HG03175 (cell line): ENCODE results near the gene CHERP.

ENCODE experiments used
- ATAC-seq: cut with Tn5 transposase; IDR thresholded peaks from one replicate; pipeline ENCODE4 v1.9.1; 2021; ENCODE audit warnings: mild to moderate bottlenecking, moderate library complexity; ENCODE audit not compliant: unreplicated experiment

The CHERP gene, protein sequence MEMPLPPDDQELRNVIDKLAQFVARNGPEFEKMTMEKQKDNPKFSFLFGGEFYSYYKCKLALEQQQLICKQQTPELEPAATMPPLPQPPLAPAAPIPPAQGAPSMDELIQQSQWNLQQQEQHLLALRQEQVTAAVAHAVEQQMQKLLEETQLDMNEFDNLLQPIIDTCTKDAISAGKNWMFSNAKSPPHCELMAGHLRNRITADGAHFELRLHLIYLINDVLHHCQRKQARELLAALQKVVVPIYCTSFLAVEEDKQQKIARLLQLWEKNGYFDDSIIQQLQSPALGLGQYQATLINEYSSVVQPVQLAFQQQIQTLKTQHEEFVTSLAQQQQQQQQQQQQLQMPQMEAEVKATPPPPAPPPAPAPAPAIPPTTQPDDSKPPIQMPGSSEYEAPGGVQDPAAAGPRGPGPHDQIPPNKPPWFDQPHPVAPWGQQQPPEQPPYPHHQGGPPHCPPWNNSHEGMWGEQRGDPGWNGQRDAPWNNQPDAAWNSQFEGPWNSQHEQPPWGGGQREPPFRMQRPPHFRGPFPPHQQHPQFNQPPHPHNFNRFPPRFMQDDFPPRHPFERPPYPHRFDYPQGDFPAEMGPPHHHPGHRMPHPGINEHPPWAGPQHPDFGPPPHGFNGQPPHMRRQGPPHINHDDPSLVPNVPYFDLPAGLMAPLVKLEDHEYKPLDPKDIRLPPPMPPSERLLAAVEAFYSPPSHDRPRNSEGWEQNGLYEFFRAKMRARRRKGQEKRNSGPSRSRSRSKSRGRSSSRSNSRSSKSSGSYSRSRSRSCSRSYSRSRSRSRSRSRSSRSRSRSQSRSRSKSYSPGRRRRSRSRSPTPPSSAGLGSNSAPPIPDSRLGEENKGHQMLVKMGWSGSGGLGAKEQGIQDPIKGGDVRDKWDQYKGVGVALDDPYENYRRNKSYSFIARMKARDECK

DNA sequence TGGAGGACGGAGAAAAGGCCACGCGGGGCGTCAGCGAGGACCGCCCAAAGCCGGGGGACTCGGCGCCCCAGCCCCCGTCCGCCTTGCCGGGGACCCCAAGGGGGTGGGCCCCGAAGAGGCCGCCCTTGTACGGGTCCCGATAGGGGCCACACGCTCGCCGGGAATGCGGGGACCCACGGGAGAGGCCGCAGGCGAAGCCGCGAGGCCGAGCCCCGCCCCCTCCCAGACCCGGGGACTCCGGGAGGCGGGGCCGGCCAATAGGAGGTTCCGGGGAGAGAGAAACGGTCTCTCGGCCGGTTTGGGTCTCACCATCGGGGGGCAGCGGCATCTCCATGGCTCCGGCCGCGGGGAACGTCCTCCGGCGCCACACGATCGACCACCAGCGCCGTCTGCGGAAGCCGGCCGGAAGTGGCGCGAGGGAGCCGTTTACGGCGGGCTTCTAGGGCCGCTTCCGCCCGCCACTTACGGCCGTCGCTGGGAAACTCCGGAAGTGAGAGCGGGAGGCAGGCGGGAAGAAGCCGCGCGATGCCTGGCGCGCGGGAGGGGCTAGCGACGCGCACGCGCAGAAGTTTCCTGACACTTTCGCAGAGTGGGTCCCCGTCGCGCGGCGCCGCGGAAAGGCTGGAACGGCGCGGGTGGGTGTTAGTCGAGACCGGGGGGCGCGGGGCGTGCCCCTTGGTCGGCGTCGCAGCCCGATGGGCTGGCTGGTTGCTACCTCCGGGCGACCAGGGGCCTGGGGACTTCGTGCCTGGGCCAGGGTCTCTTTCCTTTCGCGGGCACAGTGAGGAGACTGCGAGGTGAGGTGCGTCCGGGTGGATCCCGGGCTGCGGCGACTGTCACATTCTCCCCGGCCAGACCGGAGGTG is at the start of gene CHERP:
TSS of gene CHERP (minus strand) at position 393 of the 865 bp plus-strand sequence. CDS start at position 334, 59 bp downstream.
- peak; percentile 72 for ATAC-seq

- ATAC-seq, result no peak
Measured at GRCh38 chr19:16590876-16591802, 48.9 kb upstream of the CHERP start.

- no peak for ATAC-seq
Measured at GRCh38 chr19:16589917-16590316, 47.7 kb upstream of the CHERP start.

DNA sequence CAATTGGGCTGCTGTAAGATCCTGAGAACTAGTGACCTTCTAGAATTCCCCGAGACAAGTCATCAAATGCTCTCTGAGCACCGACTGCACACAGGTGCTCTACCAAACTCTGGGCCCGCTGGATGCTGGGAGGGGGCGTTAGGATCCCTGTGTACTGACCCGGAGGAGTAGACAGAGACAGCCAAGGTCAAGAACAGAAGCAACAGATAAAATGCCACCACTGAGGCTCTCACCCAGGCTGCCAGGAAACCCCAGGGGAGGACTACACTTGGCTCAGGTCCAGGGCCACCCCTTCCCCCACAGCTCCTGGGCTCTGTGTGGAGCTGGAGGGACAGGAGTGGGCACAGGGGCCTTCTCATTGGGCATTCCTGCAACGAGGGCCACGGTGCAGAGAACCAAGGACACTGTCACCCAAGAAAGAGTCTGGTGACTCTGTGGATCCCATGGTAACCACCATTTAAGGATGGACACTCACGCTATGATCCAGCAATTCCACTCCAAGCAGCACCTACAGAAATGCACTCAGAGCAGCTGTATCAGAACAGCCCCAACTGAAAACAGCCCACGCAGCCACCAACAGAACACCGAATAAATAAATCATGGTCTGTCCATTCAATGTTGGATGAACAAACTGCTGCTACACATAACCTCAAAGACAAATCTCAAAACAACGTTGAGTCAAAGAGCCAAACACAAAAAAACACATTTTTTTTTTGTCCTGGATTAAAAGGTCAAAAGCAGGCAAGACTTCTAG is 46.8 kb upstream of the CHERP start:
- no peak for ATAC-seq

DNA sequence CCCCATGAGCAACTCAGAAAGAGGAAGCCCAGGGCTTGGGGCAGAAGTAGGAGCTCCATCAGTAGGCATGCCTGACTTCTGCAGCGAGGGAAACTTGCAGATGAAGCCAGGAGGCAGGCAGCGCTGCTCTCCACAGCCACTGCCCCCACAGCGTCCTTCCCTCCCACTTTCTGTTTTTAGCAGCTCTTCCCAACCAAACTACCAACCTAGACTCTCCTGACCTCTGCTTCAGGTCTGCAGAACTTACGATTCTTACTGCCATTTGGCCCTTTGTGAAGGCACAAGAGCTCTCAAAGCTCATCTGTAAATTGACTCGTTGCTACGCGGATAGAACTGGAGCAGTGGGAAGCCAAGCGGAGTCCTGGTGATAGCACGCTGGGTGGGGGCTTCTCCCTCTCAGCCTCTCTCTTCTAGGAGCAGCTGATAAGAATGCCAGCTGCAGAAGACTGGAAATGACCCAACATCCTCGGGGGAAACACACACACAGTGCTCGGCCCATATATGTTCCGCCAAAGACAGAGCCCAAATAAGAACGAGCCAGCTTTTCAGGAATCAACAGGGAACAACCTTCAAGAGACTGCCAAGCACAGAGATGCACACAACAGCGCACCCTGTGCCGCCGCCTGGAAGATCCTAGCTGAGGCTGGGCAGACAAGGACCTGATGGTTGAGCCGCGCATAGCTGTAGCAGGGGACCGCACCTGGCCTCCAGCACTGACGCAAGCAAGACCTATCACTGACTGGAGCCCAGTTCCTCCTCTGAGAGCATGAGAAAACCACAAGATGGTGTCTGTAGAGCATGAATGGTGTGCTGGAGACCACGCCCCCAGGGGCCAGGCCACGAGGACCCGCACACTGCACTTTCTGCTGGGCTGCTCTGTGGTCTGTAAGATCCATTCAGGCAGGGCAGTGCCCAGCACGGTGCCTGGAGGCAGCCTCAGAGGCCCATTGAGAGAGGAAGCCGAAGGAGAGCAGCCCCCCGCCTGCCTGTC is 45.9 kb upstream of the CHERP start:
- peak; percentile 45 for ATAC-seq

DNA sequence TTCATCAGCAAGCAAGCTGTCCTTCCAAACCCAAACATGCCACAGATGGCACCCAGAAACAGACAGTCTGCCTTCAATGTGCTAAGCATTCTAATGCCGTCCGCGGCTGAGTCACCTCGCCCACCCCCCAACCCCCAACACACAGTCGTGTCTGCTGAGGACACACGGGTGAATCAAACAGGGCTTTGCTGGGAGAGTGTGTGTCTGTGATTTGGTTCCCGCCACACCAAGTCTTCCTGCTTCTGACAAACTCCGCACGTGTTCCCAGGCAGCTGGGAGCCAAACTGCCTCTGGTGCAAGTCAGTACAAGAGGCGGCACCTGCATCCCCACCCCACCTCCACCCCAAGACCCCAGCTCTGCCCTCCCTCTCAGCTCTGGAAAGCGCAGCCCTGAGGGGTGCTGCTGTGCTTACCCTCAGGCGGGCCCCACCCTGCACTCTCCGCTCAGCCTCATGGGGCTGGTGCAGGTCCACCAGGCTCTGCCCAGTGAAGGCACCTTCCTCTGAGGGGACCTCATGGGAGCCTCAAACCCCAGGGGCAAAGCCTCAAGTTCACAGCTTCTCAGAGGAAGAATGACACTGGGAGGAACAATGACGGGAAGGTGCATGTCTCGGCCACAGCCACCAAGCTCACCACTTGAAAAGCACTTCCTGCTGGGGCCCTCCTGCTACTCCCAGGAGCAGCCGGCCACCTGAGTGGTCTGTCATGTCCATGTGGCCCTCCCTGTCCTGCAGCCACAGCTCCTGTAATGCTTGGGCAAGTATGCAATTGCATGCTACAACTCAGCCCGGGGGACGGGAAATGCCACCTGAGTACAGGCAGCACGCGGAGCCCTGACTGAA is 45.0 kb upstream of the CHERP start:
- ATAC-seq, result no peak

- ATAC-seq, result no peak
Measured at GRCh38 chr19:16586477-16586871, 44.2 kb upstream of the CHERP start.

- no peak for ATAC-seq
Measured at GRCh38 chr19:16585808-16586476, 43.7 kb upstream of the CHERP start.

DNA sequence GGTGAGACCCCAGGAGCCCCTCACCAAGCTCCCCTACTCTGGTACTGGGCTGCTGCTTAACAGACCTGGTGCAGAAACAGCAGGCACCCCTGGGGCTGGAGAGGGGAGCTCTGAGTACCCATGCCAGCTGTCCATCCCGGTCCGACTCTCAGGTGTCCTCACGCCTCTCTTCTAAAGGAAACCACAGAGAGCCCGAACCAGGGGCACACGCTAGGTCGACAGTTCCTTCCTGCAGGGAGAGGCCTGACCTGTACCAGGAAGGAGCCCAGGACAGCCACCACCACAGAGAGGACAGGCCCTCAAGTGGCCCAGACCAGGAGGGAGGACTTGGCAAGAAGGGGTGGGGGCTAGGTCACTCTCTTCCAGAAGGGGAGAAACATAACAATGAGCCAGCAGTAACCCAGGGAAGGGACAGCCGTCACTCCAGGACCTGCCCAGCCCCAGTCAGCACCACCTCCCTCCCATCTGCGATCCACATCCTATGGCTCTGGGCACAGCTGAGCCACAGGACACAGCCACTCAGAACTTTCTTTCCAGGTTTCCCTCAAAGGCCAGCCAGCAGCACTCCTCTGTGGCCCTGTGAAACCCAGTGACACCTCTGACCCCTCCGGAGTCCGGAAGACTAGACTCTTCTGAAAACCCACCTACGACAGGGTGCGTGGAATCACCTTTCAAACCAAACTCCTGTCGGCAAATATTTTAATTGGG is 43.0 kb upstream of the CHERP start:
- ATAC-seq, result no peak

- ATAC-seq, result peak; percentile 62
Measured at GRCh38 chr19:16584248-16585093, 42.2 kb upstream of the CHERP start.

- ATAC-seq, result no peak
Measured at GRCh38 chr19:16582486-16583261, 40.4 kb upstream of the CHERP start.

GRCh38 chr19:16581971-16582343 is 39.7 kb upstream of the CHERP start:
- ATAC-seq, result no peak

GRCh38 chr19:16581145-16581970 is 39.1 kb upstream of the CHERP start:
- ATAC-seq, result no peak
